SK-N-MC (cell line): Measurements from ENCODE around the gene KIF5A.

Experiments used
- EZH2 ChIP-seq: fragments of 200-600 bp; sonication (generic); IDR thresholded peaks from one replicate; pipeline ENCODE4 v1.6.1; 2017; ENCODE audit warnings: antibody characterized with exemption
- POLR2AphosphoS5 ChIP-seq: IDR thresholded peaks from 2 replicates; pipeline ENCODE4 v1.6.1; 2012; ENCODE audit warnings: mild to moderate bottlenecking, low read depth, low read length, borderline replicate concordance

GRCh38 chr12:57519796-57520052, 30.1 kb upstream of the KIF5A start:
- TF ChIP-seq EZH2 = no peak
- no peak for TF ChIP-seq POLR2AphosphoS5
